Measurements from ENCODE around the gene APOBEC3B. TPM values are rescaled to one million over a fixed set of nuclear protein-coding genes. Genes with fewer than 3 reads are reported as not detected.

APOBEC3B gene
- total RNA-seq, 4 donors from 2014 or later, result 7.8 to 15.3 (median 10.9) TPM; not detected in 1

- Histone ChIP-seq H3K9me3 (no peaks in the 10 kb centered on the region), H3K27ac (no peak overlapping the region), H3K27me3 (peaks cover 15% of the 10 kb centered on the region), H3K36me3 (no peaks in the 10 kb centered on the region), H3K4me1 (peaks cover 0 to 5% (median 0%) of the 10 kb centered on the region in 4 donors), H3K4me3 (no peak overlapping the region)
- in situ Hi-C loops (cut with MboI; ENCODE audit: low pct_ligation_motif_present in 1 of 4, low pct_unique_long_range_greater_than_20kb in 1 of 4, low sequenced_read_pairs in 3 of 4), result no loop called here
- WGBS, 2 donors (ENCODE audit: low coverage in 1 of 2), result 56 to 63% methylated on average over 13 of the region's 13 CpGs
- intact Hi-C loops (cut with DNase I; ENCODE audit: low total_unique reads), result no loop called here
- no peak for DNase-seq
- TF ChIP-seq EP300 (IDR thresholded peaks at IDR 0.05; ENCODE audit: low read depth) (no peak), POLR2A (IDR thresholded peaks at IDR 0.05) (no peak), CTCF (IDR thresholded peaks at IDR 0.05) (no peak), POLR2AphosphoS5 (IDR thresholded peaks at IDR 0.05) (no peak)
These were observed 40.6 kb upstream of the APOBEC3B start for GRCh38 chr22:38941488-38941987.

GRCh38 chr22:38942702-38943101 is 39.4 kb upstream of the APOBEC3B start:
- intact Hi-C loops (cut with DNase I; ENCODE audit: low total_unique reads) (no loop called here), in situ Hi-C loops (cut with MboI; ENCODE audit: low pct_ligation_motif_present in 1 of 4, low pct_unique_long_range_greater_than_20kb in 1 of 4, low sequenced_read_pairs in 3 of 4) (no loop called here)
- Histone ChIP-seq H3K27me3 (peaks cover 15% of the 10 kb centered on the region), H3K4me1 (peaks cover 0 to 3% (median 0%) of the 10 kb centered on the region in 4 donors), H3K4me3 (no peak overlapping the region), H3K27ac (no peak overlapping the region), H3K9me3 (no peaks in the 10 kb centered on the region), H3K36me3 (no peaks in the 10 kb centered on the region)
- TF ChIP-seq CTCF (IDR thresholded peaks at IDR 0.05) (no peak), EP300 (IDR thresholded peaks at IDR 0.05; ENCODE audit: low read depth) (no peak), POLR2AphosphoS5 (IDR thresholded peaks at IDR 0.05) (no peak), POLR2A (IDR thresholded peaks at IDR 0.05) (no peak)
- no peak for DNase-seq
- 74 to 87% methylated on average over 4 to 5 of the region's 5 CpGs for WGBS, 2 donors (ENCODE audit: low coverage in 1 of 2)

GRCh38 chr22:38943201-38943600 is 38.9 kb upstream of the APOBEC3B start:
- 71 to 90% methylated on average over 2 to 9 of the region's 9 CpGs for WGBS, 2 donors (ENCODE audit: low coverage in 1 of 2)

GRCh38 chr22:38943882-38944281 is 38.3 kb upstream of the APOBEC3B start:
- Histone ChIP-seq H3K27me3 (peaks cover 15% of the 10 kb centered on the region), H3K4me1 (peaks cover 0 to 3% (median 0%) of the 10 kb centered on the region in 4 donors), H3K4me3 (no peak overlapping the region), H3K9me3 (no peaks in the 10 kb centered on the region), H3K27ac (no peak overlapping the region), H3K36me3 (no peaks in the 10 kb centered on the region)
- TF ChIP-seq POLR2AphosphoS5 (IDR thresholded peaks at IDR 0.05) (no peak), CTCF (IDR thresholded peaks at IDR 0.05) (no peak)
- intact Hi-C loops (cut with DNase I; ENCODE audit: low total_unique reads) (no loop called here), in situ Hi-C loops (cut with MboI; ENCODE audit: low pct_ligation_motif_present in 1 of 4, low pct_unique_long_range_greater_than_20kb in 1 of 4, low sequenced_read_pairs in 3 of 4) (no loop called here)
- DNase-seq, result no peak
- WGBS, 2 donors (ENCODE audit: low coverage in 1 of 2), result 66 to 71% methylated on average over 3 of the region's 3 CpGs

More at GRCh38 chr22:38943201-38943600, 38.9 kb upstream of the APOBEC3B start:
- no peak overlapping the region for H3K27ac ChIP-seq
- H3K27me3 ChIP-seq, result peaks cover 15% of the 10 kb centered on the region
- intact Hi-C loops (cut with DNase I; ENCODE audit: low total_unique reads), result no loop called here
- H3K36me3 ChIP-seq, result no peaks in the 10 kb centered on the region
- in situ Hi-C loops (cut with MboI; ENCODE audit: low pct_ligation_motif_present in 1 of 4, low pct_unique_long_range_greater_than_20kb in 1 of 4, low sequenced_read_pairs in 3 of 4), result no loop called here
- H3K9me3 ChIP-seq, result no peaks in the 10 kb centered on the region
- DNase-seq, result peak; percentile 4
- H3K4me1 ChIP-seq, result peaks cover 0 to 3% (median 0%) of the 10 kb centered on the region in 4 donors
- H3K4me3 ChIP-seq, result no peak overlapping the region
- TF ChIP-seq POLR2AphosphoS5 (IDR thresholded peaks at IDR 0.05) (no peak), CTCF (IDR thresholded peaks at IDR 0.05) (no peak), EP300 (IDR thresholded peaks at IDR 0.05; ENCODE audit: low read depth) (no peak), POLR2A (IDR thresholded peaks at IDR 0.05) (no peak)
